ENCODE measurements around the gene FAM151A. TPM values are rescaled to one million over a fixed set of nuclear protein-coding genes. Genes with fewer than 3 reads are reported as not detected.

Gene FAM151A
- total and polyA plus RNA-seq, 2 of the 13 experiments (the other 11 are each of a cell fraction or from before 2014, with no cell fraction given) = 0.29 to 3.6 TPM

GRCh38 chr1:54649130-54649898 lies 26.0 kb upstream of the FAM151A start (continued):
- no peak for TF ChIP-seq GTF2F1 (IDR thresholded peaks at IDR 0.05; ENCODE audit: low read length)
- TF ChIP-seq, protein P1, sequence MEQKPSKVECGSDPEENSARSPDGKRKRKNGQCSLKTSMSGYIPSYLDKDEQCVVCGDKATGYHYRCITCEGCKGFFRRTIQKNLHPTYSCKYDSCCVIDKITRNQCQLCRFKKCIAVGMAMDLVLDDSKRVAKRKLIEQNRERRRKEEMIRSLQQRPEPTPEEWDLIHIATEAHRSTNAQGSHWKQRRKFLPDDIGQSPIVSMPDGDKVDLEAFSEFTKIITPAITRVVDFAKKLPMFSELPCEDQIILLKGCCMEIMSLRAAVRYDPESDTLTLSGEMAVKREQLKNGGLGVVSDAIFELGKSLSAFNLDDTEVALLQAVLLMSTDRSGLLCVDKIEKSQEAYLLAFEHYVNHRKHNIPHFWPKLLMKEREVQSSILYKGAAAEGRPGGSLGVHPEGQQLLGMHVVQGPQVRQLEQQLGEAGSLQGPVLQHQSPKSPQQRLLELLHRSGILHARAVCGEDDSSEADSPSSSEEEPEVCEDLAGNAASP (CRISPR knock-in tag; IDR thresholded peaks at IDR 0.05; ENCODE audit: borderline replicate concordance) = peak; percentile 80; the same call in 1 of the 2 replicates
- TF ChIP-seq, protein P2, sequence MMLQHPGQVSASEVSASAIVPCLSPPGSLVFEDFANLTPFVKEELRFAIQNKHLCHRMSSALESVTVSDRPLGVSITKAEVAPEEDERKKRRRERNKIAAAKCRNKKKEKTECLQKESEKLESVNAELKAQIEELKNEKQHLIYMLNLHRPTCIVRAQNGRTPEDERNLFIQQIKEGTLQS (CRISPR knock-in tag; IDR thresholded peaks at IDR 0.05) = no peak
- peak; percentile 48; the same call in 1 of the 2 replicates for TF ChIP-seq NR2C2 (CRISPR knock-in tag; IDR thresholded peaks at IDR 0.05; ENCODE audit: borderline replicate concordance)
- peak; percentile 90 for TF ChIP-seq HNF4G (IDR thresholded peaks at IDR 0.05; ENCODE audit: borderline replicate concordance, low read depth, low read length)
- TF ChIP-seq HNF4G (CRISPR knock-in tag; IDR thresholded peaks at IDR 0.05; ENCODE audit: borderline replicate concordance, low read depth) = no peak
- TF ChIP-seq ZBTB7B (CRISPR knock-in tag; IDR thresholded peaks at IDR 0.05) = peak; percentile 92
- peak; percentile 45; the same call in 1 of the 2 replicates for TF ChIP-seq POLR2AphosphoS5 (IDR thresholded peaks at IDR 0.05; ENCODE audit: low read depth, low read length)
- TF ChIP-seq BORCS8-MEF2B (CRISPR knock-in tag; IDR thresholded peaks at IDR 0.05) = 0 out of 2 replicates have a peak, but pooled peaks have one; percentile 27
- TF ChIP-seq CREM (IDR thresholded peaks at IDR 0.05) = peak; percentile 42; the same call in 1 of the 2 replicates
- TF ChIP-seq CREM (CRISPR knock-in tag; IDR thresholded peaks at IDR 0.05) = no peak
- peak; percentile 32; the same call in 1 of the 2 replicates for TF ChIP-seq HOXA3 (CRISPR knock-in tag; IDR thresholded peaks at IDR 0.05)
- 0 out of 2 replicates have a peak, but pooled peaks have one; percentile 41 for TF ChIP-seq ZNF777 (CRISPR knock-in tag; IDR thresholded peaks at IDR 0.05)
- peak; percentile 65; the same call in 1 of the 2 replicates for TF ChIP-seq ESRRA (CRISPR knock-in tag; IDR thresholded peaks at IDR 0.05; ENCODE audit: low read depth)
- TF ChIP-seq ZNF572 (CRISPR knock-in tag; IDR thresholded peaks at IDR 0.05) = 0 out of 2 replicates have a peak, but pooled peaks have one; percentile 8
- TF ChIP-seq RXRA (CRISPR knock-in tag; IDR thresholded peaks at IDR 0.05) = peak; percentile 93
- 0 out of 2 replicates have a peak, but pooled peaks have one; percentile 4 for TF ChIP-seq ZNF564 (CRISPR knock-in tag; IDR thresholded peaks at IDR 0.05)
- 0 out of 2 replicates have a peak, but pooled peaks have one; percentile 15 for TF ChIP-seq SIX1 (CRISPR knock-in tag; IDR thresholded peaks at IDR 0.05; ENCODE audit: borderline replicate concordance)
- TF ChIP-seq IRX3 (CRISPR knock-in tag; IDR thresholded peaks at IDR 0.05; ENCODE audit: borderline replicate concordance, low read depth) = 0 out of 2 replicates have a peak, but pooled peaks have one; percentile 45
- TF ChIP-seq NCOA2 (CRISPR knock-in tag; IDR thresholded peaks at IDR 0.05) = peak; percentile 62; the same call in 1 of the 2 replicates
- TF ChIP-seq RCOR2 (CRISPR knock-in tag; IDR thresholded peaks at IDR 0.05) = 0 out of 2 replicates have a peak, but pooled peaks have one; percentile 25
- peak; percentile 38; the same call in 1 of the 2 replicates for TF ChIP-seq TBX2 (CRISPR knock-in tag; IDR thresholded peaks at IDR 0.05; ENCODE audit: borderline replicate concordance)
- TF ChIP-seq PTBP1 (IDR thresholded peaks at IDR 0.05; ENCODE audit: low read depth, low read length, poor library complexity, severe bottlenecking) = no peak
- TF ChIP-seq ZNF724P (CRISPR knock-in tag; IDR thresholded peaks at IDR 0.05; ENCODE audit: borderline replicate concordance) = 0 out of 2 replicates have a peak, but pooled peaks have one; percentile 46
- no peak for TF ChIP-seq ZNF670 (CRISPR knock-in tag; IDR thresholded peaks at IDR 0.05; ENCODE audit: borderline replicate concordance)
- TF ChIP-seq TGIF2 (CRISPR knock-in tag; IDR thresholded peaks at IDR 0.05) = peak; percentile 66; the same call in 1 of the 2 replicates
- peak; percentile 99 for TF ChIP-seq PPARG (CRISPR knock-in tag; conservative IDR thresholded peaks at IDR 0.05)

Measured in HepG2 (cell line).